ENCODE results near the gene SLC43A3.

- TF ChIP-seq CTCF (conservative IDR thresholded peaks at IDR 0.05; ENCODE audit: low read depth, low read length) (no peak), CEBPB (IDR thresholded peaks at IDR 0.05; ENCODE audit: low read depth, low read length) (no peak), RAD21 (IDR thresholded peaks at IDR 0.05; ENCODE audit: low read length) (no peak), RFX5 (IDR thresholded peaks at IDR 0.05; ENCODE audit: low read depth, low read length) (no peak), POLR2A (IDR thresholded peaks at IDR 0.05; ENCODE audit: low read depth, low read length) (no peak)
Measured at GRCh38 chr11:57376095-57377090, 50.5 kb downstream of the SLC43A3 start.

Data from IMR-90 (cell line).